GM21529 (cell line): ENCODE data around the gene DNAJA2.

Source experiments
- ATAC-seq: cut with Tn5 transposase; IDR thresholded peaks from one replicate; pipeline ENCODE4 v1.9.1; 2021; ENCODE audit not compliant: unreplicated experiment

Gene DNAJA2

GRCh38 chr16:46929378-46930332, 43.8 kb downstream of the DNAJA2 start:
- ATAC-seq, result peak; percentile 80

- no peak for ATAC-seq
Observed at GRCh38 chr16:46928811-46929210, 44.7 kb downstream of the DNAJA2 start.

- no peak for ATAC-seq
Observed at GRCh38 chr16:46927273-46927672, 46.2 kb downstream of the DNAJA2 start.

- no peak for ATAC-seq
Observed at GRCh38 chr16:46926470-46927225, 46.8 kb downstream of the DNAJA2 start.

GRCh38 chr16:46924402-46924801, 49.1 kb downstream of the DNAJA2 start:
- no peak for ATAC-seq

GRCh38 chr16:46923513-46924295, 49.8 kb downstream of the DNAJA2 start:
- no peak for ATAC-seq

GRCh38 chr16:46922239-46922638, 51.2 kb downstream of the DNAJA2 start:
- no peak for ATAC-seq

GRCh38 chr16:46920402-46921068, 52.9 kb downstream of the DNAJA2 start:
- ATAC-seq, result no peak

GRCh38 chr16:46918905-46919792, 54.3 kb downstream of the DNAJA2 start:
- ATAC-seq, result peak; percentile 90

GRCh38 chr16:46918400-46918799, 55.1 kb downstream of the DNAJA2 start:
- ATAC-seq, result no peak

- ATAC-seq, result no peak
Observed at GRCh38 chr16:46916980-46917379, 56.5 kb downstream of the DNAJA2 start.

GRCh38 chr16:46915483-46916025, 57.9 kb downstream of the DNAJA2 start:
- ATAC-seq, result no peak

GRCh38 chr16:46914556-46915201, 58.8 kb downstream of the DNAJA2 start:
- ATAC-seq, result no peak

GRCh38 chr16:46911650-46912049, 61.8 kb downstream of the DNAJA2 start:
- ATAC-seq, result no peak

- ATAC-seq, result peak; percentile 65
Observed at GRCh38 chr16:46911038-46911437, 62.4 kb downstream of the DNAJA2 start.

- ATAC-seq, result no peak
Observed at GRCh38 chr16:46908540-46909372, 64.7 kb downstream of the DNAJA2 start.

- no peak for ATAC-seq
Observed at GRCh38 chr16:46907061-46907774, 66.3 kb downstream of the DNAJA2 start.
